Smooth muscle cell (in vitro differentiated cells): ENCODE measurements around the gene ARHGEF4. TPM values are rescaled to one million over a fixed set of nuclear protein-coding genes. Genes with fewer than 3 reads are reported as not detected.

ENCODE experiments used
- DNase-seq: peaks from one replicate; lab custom pipeline; 2025; ENCODE audit not compliant: unreplicated experiment; lab: John Stamatoyannopoulos, UW
- H2AFZ ChIP-seq: fragments of 200-600 bp; sonication (generic); 2 replicates; pipeline ENCODE4 v1.6.0; 2016; ENCODE audit warnings: antibody characterized with exemption, low read depth, mild to moderate bottlenecking
- H3F3A ChIP-seq: fragments of 200-600 bp; sonication (generic); 2 replicates; pipeline ENCODE4 v1.6.0; 2017; ENCODE audit warnings: antibody characterized with exemption, low read depth
- H3K27ac ChIP-seq: fragments of 200-600 bp; sonication (generic); 2 replicates; pipeline ENCODE4 v1.5.1; 2016; ENCODE audit warnings: low read depth, mild to moderate bottlenecking
- H3K27me3 ChIP-seq: fragments of 200-600 bp; sonication (generic); 2 replicates; pipeline ENCODE4 v1.6.1; 2016; ENCODE audit warnings: low read depth, mild to moderate bottlenecking
- H3K36me3 ChIP-seq: fragments of 200-600 bp; sonication (generic); 2 replicates; pipeline ENCODE4 v1.5.1; 2016; ENCODE audit warnings: low read depth
- H3K4me1 ChIP-seq: fragments of 200-600 bp; sonication (generic); 2 replicates; pipeline ENCODE4 v1.5.1; 2016; ENCODE audit warnings: low read depth
- H3K4me2 ChIP-seq: fragments of 200-600 bp; sonication (generic); 2 replicates; pipeline ENCODE4 v1.6.0; 2016; ENCODE audit warnings: mild to moderate bottlenecking
- H3K4me3 ChIP-seq: fragments of 200-600 bp; sonication (generic); 2 replicates; pipeline ENCODE4 v1.5.1; 2016; ENCODE audit warnings: mild to moderate bottlenecking
- H3K79me2 ChIP-seq: fragments of 200-600 bp; sonication (generic); 2 replicates; pipeline ENCODE4 v1.6.0; 2016; ENCODE audit warnings: low read depth, mild to moderate bottlenecking
- H3K9ac ChIP-seq: fragments of 200-600 bp; sonication (generic); 2 replicates; pipeline ENCODE4 v1.6.0; 2016; ENCODE audit warnings: low read depth
- H3K9me3 ChIP-seq: fragments of 200-600 bp; sonication (generic); replicated peaks from 2 replicates; pipeline ENCODE4 v1.5.1; 2016; ENCODE audit warnings: low read depth
- H4K20me1 ChIP-seq: fragments of 200-600 bp; sonication (generic); 2 replicates; pipeline ENCODE4 v1.6.0; 2016; ENCODE audit warnings: low read depth
- WGBS: methylation state at CpG from one replicate; pipeline ENCODE4 v1.1.7; 2016; ENCODE audit warnings: low lambda C conversion rate; 5-methylcytosine and 5-hydroxymethylcytosine counted together
- polyA plus RNA-seq: library from polyadenylated mRNA; unstranded; fragments of >200 nt; fragmentation: Nextera tagmentation; extraction: Ambion mirVana; gene quantifications from 2 replicates; pipeline ENCODE4 v1.2.1, GENCODE V29; 2016
- total RNA-seq: library from RNA; depleted of rRNA; stranded (reverse); fragments of >200 nt; gene quantifications from 2 replicates; pipeline ENCODE4 v1.2.3, GENCODE V29; 2014
- TF ChIP-seq, protein P1 (sequence below): fragments of 200-600 bp; sonication (generic); IDR thresholded peaks from 2 replicates; pipeline ENCODE4 v1.5.1; 2017; ENCODE audit warnings: borderline replicate concordance, mild to moderate bottlenecking, antibody characterized with exemption; ENCODE audit not compliant: insufficient read depth, poor library complexity, severe bottlenecking

Gene ARHGEF4
- total and polyA plus RNA-seq, 2 experiments from 2014 or later = 14.9 to 16.0 TPM

DNA sequence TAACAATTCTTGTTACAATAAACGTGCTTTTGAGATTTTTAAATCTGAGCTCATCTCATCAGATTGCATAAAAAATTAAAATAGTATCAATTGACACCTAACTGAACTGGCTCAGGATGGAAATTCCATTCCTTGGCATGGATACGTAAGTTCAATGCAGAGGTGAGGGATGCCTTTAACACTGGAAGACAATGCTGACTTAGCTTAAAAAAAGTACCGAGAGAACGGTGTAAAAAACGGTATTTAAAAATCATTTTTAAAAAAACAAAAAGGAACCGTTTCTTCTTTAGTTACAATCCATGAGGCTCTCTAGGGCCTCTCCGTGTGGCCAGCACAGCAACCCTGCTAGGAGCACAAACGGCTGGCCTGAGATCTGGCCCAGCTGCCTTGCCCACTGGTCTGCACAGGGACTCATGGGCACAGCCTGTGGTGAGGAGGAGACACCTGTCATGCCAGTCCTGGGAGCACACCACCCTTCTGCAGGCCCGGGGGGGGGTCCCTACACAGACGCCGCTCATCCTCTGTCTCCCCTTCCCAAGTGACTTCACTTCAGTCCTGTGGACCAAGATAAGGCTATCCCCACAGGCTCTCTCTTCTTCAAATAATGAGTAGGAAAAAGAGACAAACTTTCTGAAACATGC, 211.3 kb downstream of the ARHGEF4 start:
- Histone ChIP-seq H2AFZ (no peak overlapping the region), H3K4me3 (no peak overlapping the region), H3K9ac (no peak overlapping the region), H3K4me2 (no peak overlapping the region), H3F3A (peaks cover 6% of the 10 kb centered on the region), H3K27me3 (no peaks in the 10 kb centered on the region), H3K9me3 (no peaks in the 10 kb centered on the region), H4K20me1 (peaks cover 65% of the 10 kb centered on the region), H3K79me2 (peaks cover 5% of the 10 kb centered on the region), H3K36me3 (peaks cover 22% of the 10 kb centered on the region), H3K4me1 (no peaks in the 10 kb centered on the region), H3K27ac (no peak overlapping the region)
- DNase-seq = no peak
- TF ChIP-seq, protein P1, sequence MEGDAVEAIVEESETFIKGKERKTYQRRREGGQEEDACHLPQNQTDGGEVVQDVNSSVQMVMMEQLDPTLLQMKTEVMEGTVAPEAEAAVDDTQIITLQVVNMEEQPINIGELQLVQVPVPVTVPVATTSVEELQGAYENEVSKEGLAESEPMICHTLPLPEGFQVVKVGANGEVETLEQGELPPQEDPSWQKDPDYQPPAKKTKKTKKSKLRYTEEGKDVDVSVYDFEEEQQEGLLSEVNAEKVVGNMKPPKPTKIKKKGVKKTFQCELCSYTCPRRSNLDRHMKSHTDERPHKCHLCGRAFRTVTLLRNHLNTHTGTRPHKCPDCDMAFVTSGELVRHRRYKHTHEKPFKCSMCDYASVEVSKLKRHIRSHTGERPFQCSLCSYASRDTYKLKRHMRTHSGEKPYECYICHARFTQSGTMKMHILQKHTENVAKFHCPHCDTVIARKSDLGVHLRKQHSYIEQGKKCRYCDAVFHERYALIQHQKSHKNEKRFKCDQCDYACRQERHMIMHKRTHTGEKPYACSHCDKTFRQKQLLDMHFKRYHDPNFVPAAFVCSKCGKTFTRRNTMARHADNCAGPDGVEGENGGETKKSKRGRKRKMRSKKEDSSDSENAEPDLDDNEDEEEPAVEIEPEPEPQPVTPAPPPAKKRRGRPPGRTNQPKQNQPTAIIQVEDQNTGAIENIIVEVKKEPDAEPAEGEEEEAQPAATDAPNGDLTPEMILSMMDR = no peak
- 94% methylated on average over 11 of the region's 11 CpGs for WGBS

DNA sequence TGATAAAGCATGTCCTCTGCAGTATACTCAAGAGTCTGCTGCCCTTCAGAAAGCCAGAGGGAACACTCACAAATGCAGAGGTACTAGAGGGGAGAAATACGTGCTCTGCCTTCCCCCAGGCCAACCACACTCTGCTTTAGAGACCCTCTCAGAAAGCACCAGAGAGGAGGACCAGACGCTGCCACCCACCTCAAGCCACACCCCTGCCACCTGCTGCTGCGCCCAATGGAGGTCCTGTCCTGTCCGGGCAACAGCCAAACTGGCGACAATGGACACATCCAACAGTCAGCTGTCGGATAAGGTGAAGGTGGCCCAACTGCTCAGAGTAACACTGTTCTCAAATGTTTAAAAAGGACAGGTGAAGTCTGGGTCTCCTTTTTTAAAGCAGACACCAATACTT, 211.9 kb downstream of the ARHGEF4 start:
- no peak for DNase-seq

DNA sequence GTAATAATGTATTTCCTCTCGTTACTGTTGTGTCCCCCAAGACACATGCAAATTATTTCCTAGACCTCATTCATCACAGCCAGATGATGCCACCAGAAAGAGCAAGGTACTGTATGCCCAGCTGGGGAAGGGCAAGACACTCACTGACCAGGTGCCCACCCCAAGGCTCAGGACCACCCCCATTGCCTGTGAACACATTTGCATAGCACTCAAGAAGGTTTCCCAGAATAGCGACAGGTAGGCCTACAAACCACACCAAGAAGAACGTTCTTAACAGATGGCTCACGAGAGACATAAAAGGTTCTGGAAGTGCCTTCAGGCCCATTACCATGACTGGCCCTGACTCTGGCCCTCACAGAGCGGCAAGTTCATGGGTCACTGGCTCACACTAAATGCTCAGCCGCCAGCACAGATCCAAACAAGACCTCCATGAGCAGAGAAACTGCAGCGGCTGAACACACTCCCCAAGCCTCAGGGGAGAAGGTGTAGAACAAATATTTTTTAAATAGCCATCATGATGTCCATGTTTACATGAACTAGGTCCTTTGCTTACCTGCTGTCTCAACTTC, 212.5 kb downstream of the ARHGEF4 start:
- DNase-seq = no peak
- Histone ChIP-seq H3K27me3 (no peaks in the 10 kb centered on the region), H3K4me3 (no peak overlapping the region), H3K9ac (no peak overlapping the region), H3K9me3 (no peaks in the 10 kb centered on the region), H3K4me2 (no peak overlapping the region), H3K27ac (no peak overlapping the region), H2AFZ (no peak overlapping the region), H3K36me3 (peaks cover 26% of the 10 kb centered on the region), H3K4me1 (no peaks in the 10 kb centered on the region), H3K79me2 (peaks cover 13% of the 10 kb centered on the region), H3F3A (peaks cover 6% of the 10 kb centered on the region), H4K20me1 (peaks cover 77% of the 10 kb centered on the region)
- TF ChIP-seq, protein P1 = no peak
- 96% methylated on average over 7 of the region's 7 CpGs for WGBS

More for the DNA sequence above, 211.9 kb downstream of the ARHGEF4 start:
- peaks cover 11% of the 10 kb centered on the region for H3K79me2 ChIP-seq
- 98% methylated on average over 6 of the region's 6 CpGs for WGBS
- no peak overlapping the region for H3K4me2 ChIP-seq
- no peaks in the 10 kb centered on the region for H3K9me3 ChIP-seq
- no peaks in the 10 kb centered on the region for H3K4me1 ChIP-seq
- H3K36me3 ChIP-seq = peaks cover 26% of the 10 kb centered on the region
- no peak overlapping the region for H2AFZ ChIP-seq
- no peaks in the 10 kb centered on the region for H3K27me3 ChIP-seq
- H3K9ac ChIP-seq = no peak overlapping the region
- TF ChIP-seq, protein P1 = no peak
- H3K4me3 ChIP-seq = no peak overlapping the region
- H3K27ac ChIP-seq = no peak overlapping the region
- peaks cover 6% of the 10 kb centered on the region for H3F3A ChIP-seq
- H4K20me1 ChIP-seq = peaks cover 71% of the 10 kb centered on the region

DNA sequence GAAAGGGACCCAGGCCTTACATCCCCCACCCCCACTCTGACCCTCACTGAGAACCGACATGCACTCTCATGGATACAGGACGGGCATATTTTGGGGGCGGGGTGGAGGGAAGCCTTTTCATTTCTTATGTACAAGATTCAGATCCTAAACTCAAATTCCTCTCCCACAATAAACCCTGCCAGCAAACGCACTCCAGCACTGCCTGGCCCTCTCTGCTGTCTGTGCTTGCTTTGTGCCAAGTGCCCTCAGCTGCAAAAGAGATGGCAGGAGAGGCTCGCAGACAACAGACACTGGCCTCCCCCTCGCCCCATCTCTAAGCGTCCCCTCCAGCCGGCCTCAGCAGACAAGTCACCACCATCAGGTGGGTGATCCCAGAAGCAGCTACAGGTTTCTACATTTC, 214.2 kb downstream of the ARHGEF4 start:
- H3K36me3 ChIP-seq = peaks cover 26% of the 10 kb centered on the region
- no peak overlapping the region for H3K27ac ChIP-seq
- H3K4me3 ChIP-seq = no peak overlapping the region
- TF ChIP-seq, protein P1 = no peak
- no peak overlapping the region for H3K9ac ChIP-seq
- peaks cover 93% of the 10 kb centered on the region for H4K20me1 ChIP-seq
- no peak for DNase-seq
- no peaks in the 10 kb centered on the region for H3K4me1 ChIP-seq
- H3K9me3 ChIP-seq = no peaks in the 10 kb centered on the region
- H3K79me2 ChIP-seq = peaks cover 13% of the 10 kb centered on the region
- WGBS = 96% methylated on average over 8 of the region's 8 CpGs
- H3K4me2 ChIP-seq = no peak overlapping the region
- H2AFZ ChIP-seq = no peak overlapping the region
- peaks cover 6% of the 10 kb centered on the region for H3F3A ChIP-seq
- H3K27me3 ChIP-seq = no peaks in the 10 kb centered on the region
